ENCODE data around the gene SORL1.

DNA sequence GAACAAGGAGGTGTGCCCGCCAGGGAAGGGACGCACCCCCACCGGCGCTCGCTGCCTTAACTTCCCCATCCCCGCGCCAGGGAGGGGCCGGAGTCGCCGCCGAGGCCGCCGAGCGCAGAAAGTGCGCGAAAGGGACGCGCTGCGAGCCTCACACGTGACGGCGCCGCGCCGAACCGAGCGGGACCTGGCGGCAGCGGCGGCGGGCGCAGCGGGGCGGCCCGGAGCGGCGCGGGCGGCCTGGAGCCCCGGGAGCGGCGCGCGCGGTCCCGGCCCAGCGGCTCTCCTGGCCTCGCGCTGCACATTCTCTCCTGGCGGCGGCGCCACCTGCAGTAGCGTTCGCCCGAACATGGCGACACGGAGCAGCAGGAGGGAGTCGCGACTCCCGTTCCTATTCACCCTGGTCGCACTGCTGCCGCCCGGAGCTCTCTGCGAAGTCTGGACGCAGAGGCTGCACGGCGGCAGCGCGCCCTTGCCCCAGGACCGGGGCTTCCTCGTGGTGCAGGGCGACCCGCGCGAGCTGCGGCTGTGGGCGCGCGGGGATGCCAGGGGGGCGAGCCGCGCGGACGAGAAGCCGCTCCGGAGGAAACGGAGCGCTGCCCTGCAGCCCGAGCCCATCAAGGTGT, at the start of gene SORL1:
- TF ChIP-seq FUS (optimal IDR thresholded peaks at IDR 0.05; ENCODE audit: low read depth, low read length): no peak
- TF ChIP-seq, protein P1, sequence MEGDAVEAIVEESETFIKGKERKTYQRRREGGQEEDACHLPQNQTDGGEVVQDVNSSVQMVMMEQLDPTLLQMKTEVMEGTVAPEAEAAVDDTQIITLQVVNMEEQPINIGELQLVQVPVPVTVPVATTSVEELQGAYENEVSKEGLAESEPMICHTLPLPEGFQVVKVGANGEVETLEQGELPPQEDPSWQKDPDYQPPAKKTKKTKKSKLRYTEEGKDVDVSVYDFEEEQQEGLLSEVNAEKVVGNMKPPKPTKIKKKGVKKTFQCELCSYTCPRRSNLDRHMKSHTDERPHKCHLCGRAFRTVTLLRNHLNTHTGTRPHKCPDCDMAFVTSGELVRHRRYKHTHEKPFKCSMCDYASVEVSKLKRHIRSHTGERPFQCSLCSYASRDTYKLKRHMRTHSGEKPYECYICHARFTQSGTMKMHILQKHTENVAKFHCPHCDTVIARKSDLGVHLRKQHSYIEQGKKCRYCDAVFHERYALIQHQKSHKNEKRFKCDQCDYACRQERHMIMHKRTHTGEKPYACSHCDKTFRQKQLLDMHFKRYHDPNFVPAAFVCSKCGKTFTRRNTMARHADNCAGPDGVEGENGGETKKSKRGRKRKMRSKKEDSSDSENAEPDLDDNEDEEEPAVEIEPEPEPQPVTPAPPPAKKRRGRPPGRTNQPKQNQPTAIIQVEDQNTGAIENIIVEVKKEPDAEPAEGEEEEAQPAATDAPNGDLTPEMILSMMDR (IDR thresholded peaks at IDR 0.05 in 2 of 3, conservative IDR thresholded peaks at IDR 0.05 in 1 of 3; ENCODE audit: insufficient read depth in 2 of 3, low read depth in 1 of 3, low read length in 3 of 3): peak; percentile 16 to 37 (median 19); a peak in 3 of 6 replicates
- TF ChIP-seq CEBPB (tag; IDR thresholded peaks at IDR 0.05): no peak
- TF ChIP-seq, protein P2, sequence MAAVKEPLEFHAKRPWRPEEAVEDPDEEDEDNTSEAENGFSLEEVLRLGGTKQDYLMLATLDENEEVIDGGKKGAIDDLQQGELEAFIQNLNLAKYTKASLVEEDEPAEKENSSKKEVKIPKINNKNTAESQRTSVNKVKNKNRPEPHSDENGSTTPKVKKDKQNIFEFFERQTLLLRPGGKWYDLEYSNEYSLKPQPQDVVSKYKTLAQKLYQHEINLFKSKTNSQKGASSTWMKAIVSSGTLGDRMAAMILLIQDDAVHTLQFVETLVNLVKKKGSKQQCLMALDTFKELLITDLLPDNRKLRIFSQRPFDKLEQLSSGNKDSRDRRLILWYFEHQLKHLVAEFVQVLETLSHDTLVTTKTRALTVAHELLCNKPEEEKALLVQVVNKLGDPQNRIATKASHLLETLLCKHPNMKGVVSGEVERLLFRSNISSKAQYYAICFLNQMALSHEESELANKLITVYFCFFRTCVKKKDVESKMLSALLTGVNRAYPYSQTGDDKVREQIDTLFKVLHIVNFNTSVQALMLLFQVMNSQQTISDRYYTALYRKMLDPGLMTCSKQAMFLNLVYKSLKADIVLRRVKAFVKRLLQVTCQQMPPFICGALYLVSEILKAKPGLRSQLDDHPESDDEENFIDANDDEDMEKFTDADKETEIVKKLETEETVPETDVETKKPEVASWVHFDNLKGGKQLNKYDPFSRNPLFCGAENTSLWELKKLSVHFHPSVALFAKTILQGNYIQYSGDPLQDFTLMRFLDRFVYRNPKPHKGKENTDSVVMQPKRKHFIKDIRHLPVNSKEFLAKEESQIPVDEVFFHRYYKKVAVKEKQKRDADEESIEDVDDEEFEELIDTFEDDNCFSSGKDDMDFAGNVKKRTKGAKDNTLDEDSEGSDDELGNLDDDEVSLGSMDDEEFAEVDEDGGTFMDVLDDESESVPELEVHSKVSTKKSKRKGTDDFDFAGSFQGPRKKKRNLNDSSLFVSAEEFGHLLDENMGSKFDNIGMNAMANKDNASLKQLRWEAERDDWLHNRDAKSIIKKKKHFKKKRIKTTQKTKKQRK (IDR thresholded peaks at IDR 0.05; ENCODE audit: borderline replicate concordance, low read depth, low read length): no peak
- TF ChIP-seq, protein P3, sequence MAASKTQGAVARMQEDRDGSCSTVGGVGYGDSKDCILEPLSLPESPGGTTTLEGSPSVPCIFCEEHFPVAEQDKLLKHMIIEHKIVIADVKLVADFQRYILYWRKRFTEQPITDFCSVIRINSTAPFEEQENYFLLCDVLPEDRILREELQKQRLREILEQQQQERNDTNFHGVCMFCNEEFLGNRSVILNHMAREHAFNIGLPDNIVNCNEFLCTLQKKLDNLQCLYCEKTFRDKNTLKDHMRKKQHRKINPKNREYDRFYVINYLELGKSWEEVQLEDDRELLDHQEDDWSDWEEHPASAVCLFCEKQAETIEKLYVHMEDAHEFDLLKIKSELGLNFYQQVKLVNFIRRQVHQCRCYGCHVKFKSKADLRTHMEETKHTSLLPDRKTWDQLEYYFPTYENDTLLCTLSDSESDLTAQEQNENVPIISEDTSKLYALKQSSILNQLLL (CRISPR knock-in tag; IDR thresholded peaks at IDR 0.05; ENCODE audit: borderline replicate concordance): no peak
- no peak for TF ChIP-seq LEF1 (IDR thresholded peaks at IDR 0.05)
- no peak for TF ChIP-seq KDM1A (IDR thresholded peaks at IDR 0.05)
- no peak for TF ChIP-seq ZC3H11A (IDR thresholded peaks at IDR 0.05; ENCODE audit: low read depth, low read length)
- no peak for TF ChIP-seq POLR2A (conservative IDR thresholded peaks at IDR 0.05)
- no peak for TF ChIP-seq JUN (IDR thresholded peaks at IDR 0.05; ENCODE audit: borderline replicate concordance, low read depth, low read length)
- no peak for TF ChIP-seq JUN (CRISPR knock-in tag; IDR thresholded peaks at IDR 0.05; ENCODE audit: borderline replicate concordance)
- TF ChIP-seq ZNF384 (IDR thresholded peaks at IDR 0.05; ENCODE audit: low read depth, low read length): no peak
- TF ChIP-seq, protein P4, sequence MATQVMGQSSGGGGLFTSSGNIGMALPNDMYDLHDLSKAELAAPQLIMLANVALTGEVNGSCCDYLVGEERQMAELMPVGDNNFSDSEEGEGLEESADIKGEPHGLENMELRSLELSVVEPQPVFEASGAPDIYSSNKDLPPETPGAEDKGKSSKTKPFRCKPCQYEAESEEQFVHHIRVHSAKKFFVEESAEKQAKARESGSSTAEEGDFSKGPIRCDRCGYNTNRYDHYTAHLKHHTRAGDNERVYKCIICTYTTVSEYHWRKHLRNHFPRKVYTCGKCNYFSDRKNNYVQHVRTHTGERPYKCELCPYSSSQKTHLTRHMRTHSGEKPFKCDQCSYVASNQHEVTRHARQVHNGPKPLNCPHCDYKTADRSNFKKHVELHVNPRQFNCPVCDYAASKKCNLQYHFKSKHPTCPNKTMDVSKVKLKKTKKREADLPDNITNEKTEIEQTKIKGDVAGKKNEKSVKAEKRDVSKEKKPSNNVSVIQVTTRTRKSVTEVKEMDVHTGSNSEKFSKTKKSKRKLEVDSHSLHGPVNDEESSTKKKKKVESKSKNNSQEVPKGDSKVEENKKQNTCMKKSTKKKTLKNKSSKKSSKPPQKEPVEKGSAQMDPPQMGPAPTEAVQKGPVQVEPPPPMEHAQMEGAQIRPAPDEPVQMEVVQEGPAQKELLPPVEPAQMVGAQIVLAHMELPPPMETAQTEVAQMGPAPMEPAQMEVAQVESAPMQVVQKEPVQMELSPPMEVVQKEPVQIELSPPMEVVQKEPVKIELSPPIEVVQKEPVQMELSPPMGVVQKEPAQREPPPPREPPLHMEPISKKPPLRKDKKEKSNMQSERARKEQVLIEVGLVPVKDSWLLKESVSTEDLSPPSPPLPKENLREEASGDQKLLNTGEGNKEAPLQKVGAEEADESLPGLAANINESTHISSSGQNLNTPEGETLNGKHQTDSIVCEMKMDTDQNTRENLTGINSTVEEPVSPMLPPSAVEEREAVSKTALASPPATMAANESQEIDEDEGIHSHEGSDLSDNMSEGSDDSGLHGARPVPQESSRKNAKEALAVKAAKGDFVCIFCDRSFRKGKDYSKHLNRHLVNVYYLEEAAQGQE (IDR thresholded peaks at IDR 0.05; ENCODE audit: borderline replicate concordance): no peak
- TF ChIP-seq, protein P4 (CRISPR knock-in tag; IDR thresholded peaks at IDR 0.05; ENCODE audit: low read depth): no peak
- no peak for TF ChIP-seq ZNF197 (CRISPR knock-in tag; IDR thresholded peaks at IDR 0.05; ENCODE audit: low read depth)
